Activated CD4-positive, alpha-beta T cell treated with anti-CD3 and anti-CD28 coated beads, Interleukin-2, amount 50 U/mL, for 4 hours (primary cell): ENCODE data around the gene CAMK2D.

Experiments used
- DNase-seq, 2 experiments: peaks; one replicate each; pipeline ENCODE4 v3.0.0-alpha.2; 2020

Gene CAMK2D

GRCh38 chr4:113461281-113461680 lies 300.3 kb downstream of the CAMK2D start:
- DNase-seq: no peak

DNA sequence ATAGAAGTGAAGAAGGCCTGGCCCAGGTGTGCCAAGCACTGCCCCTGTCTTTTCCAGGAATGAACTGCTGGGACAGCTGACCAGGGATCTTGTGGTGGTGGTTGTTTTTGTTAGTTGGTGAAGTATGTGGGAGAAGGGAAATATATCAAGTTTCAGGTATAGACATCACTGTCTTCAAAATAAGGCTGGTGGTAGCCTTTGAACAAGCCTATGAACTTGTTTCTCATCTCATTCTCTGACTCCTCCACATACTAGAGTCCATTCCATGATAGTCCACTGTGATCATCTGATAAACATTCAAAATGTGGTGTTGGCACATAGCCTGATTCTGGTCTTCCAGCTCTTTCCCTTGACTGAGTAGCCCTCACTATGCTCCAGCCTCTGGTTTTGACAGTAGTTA lies 303.7 kb downstream of the CAMK2D start:
- no peak for DNase-seq

- DNase-seq: no peak
Observed at GRCh38 chr4:113457121-113457520, 304.4 kb downstream of the CAMK2D start.

GRCh38 chr4:113455061-113455460 lies 306.5 kb downstream of the CAMK2D start:
- DNase-seq: no peak

DNA sequence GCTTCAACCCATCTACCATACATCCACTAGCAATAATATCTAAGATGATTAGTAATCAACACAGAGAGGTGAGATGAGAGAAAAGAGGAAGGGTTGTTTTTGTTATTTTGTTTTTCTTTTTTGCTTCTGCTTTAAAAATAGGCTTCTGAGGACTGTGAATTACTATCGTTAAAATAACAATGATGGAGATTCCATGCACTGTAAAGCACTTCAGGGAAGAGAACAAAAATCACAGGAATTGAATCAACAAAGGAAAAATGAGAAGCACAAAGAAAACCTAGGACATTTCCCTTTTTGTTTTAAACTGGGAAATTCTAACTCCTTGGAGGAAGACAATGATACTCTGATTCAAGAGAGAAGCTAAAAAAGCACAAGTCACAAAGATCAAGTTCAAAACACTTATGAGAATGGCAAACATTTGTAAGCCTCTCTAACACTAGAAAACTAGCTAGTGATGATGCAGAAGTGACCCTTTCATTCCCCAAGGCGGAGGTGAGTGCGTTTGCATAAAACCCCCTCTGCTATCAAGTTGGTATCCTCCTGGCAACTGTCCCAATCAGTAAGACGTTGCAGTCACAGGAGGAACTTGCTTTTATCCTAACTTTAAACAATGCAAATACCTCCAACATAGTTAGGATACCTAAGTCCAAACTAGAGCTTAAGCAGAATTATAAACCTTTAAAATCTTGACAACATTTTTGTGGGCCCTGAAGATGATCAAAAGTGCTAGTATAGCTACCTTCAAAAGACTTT lies 308.5 kb downstream of the CAMK2D start:
- no peak for DNase-seq

DNA sequence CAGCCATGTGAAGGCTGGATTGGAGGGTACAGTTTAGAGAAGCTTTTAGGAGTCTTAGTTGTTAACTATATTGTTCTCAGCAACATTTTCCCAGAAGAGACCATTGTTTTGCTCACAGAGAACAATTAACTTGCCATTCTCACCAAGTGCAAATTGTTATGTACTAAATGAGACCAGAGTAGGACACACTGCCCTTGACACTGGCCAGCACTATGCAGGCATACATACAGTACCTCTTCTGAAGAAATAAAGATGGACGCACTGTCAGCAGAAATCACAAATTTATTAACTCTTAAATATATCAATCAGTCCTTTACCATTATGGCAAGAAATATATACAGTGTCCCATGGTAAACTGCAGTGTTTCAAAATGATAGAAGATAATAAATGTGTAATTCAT lies 309.4 kb downstream of the CAMK2D start:
- DNase-seq: no peak

DNA sequence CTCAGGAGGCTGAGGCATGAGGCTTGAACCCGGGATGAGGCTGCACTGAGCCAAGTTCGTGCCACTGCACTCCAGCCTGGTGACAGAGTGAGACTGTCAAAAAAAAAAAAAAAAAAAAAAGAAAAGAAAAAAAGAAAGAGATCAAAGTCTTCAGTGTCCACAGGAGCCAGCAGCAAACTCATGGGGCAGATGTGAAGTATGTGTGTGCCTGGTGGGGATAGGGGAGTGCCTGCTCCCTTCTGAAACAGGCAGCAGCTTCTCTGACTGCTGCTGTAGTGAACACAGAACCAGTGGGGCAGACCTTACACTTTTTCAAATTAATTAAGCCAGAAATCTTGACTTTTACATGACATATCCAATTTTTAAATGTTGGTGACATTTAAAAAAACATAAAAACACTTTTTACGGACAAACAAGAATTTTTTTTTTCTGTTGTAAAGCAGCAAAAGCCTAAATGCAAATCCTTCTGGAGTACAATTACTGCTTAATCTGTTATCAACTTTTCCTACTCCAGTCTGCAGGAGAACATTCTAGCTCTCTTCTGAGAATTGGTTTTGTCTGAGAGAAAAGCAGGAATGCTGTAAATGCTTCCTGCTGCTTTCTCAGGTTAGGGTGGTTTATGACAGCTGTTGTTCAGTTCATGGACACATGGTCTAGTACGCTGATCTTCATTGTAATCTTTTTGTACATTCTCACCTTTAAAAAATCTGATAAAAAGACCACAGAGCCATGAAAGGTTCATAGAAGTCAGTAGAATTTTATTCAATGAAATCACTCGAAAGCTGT lies 311.1 kb downstream of the CAMK2D start:
- no peak for DNase-seq

GRCh38 chr4:113449410-113449974 lies 312.0 kb downstream of the CAMK2D start:
- DNase-seq: no peak

- DNase-seq: peak in 1 of 2 experiments; percentile 7
Observed at GRCh38 chr4:113447769-113448168, 313.8 kb downstream of the CAMK2D start.

- no peak for DNase-seq
Observed at GRCh38 chr4:113447061-113447460, 314.5 kb downstream of the CAMK2D start.

- peak in 1 of 2 experiments; percentile 27 for DNase-seq
Observed at GRCh38 chr4:113446019-113446418, 315.5 kb downstream of the CAMK2D start.

DNA sequence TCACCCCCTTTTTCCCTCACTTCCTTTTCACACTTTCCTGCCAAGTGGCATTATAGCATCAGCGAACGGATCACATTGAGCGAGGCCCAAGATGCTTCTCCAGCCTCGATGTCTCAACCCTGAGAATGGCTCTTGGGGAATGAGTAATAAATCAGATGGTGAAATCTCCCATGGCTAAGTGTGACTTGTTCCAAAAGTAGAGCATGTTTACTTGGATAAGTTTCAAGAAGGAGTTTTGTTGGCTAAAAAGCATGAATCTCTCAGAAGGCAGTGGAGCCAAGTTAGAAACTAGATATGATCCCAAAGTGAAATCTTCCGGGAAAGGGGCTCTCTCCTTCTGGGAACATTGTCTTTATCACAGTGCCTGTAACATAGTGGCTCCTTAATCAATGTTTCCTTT lies 316.3 kb downstream of the CAMK2D start:
- DNase-seq: no peak

DNA sequence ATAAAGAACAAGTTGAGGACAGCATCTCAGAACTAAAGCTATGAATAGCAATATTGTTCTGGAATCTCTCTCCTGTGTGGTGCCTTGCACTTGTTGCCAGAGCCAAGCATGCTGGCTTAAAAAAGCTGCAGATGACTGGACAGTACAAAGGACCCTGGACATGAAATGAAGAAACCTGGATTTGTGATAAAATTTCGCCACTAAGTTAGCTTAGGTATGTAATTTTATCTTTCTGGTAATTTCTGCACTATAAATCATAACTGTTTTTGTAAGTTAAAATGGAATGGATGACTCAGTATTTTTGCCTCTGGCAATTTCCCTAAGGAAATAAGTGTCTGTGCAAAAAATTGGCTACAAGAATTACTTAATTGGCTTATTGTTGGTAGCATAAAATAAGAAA lies 317.2 kb downstream of the CAMK2D start:
- no peak for DNase-seq

DNA sequence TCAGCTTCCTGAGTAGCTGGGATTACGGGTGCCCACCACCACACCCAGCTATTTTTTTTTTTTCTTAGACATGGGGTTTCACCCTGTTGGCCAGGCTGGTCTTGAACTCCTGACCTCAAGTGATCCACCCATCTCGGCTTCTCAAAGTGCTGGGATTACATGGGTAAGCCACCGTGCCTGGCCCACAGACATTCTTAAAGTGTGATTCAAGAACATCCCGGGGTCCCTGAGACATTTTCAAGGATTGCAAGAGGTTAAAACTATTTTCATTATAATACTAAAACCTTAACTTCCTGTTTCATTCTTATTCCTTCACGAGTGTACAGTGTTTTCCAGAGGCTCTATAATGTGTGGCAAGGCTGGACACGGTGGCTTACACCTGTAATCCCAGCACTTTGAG lies 318.7 kb downstream of the CAMK2D start:
- DNase-seq: no peak

DNA sequence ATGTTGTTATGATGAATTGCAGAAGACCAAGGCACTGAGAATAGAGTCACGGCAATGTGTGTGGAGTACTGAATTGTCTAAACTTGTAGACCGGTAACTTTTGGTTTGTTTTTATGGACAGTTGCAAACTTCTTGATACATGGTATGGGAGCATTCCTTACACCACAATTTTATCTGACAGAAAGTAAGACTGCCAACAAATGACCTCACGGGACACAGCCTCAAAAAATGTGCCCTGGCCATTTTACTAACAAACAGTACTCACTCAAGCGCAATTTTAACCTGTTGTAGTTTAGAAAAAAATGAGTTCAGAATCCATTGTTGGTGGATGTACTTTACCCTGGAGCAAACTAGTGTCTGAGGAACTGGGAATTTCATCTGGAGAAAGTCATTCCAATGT lies 321.2 kb downstream of the CAMK2D start:
- DNase-seq: no peak

DNA sequence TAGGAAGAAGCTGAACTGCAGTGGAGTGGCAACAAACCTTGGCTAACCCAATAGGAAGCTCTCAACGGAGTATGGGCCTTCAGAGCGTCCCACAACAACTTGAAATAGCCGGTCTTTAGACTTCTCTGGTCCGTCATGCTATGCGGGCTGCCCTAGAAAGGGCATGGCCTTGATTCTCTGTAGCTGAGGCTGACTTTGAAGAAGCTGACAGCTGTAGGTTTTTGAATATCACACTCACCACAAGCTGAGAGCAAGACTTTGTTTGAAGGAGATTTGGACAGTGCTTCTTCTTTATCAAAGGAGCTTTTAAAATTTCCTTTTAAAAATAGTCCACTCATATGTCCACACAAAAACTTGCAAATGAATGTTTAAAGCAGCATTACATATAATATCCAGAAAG lies 322.9 kb downstream of the CAMK2D start:
- no peak for DNase-seq

DNA sequence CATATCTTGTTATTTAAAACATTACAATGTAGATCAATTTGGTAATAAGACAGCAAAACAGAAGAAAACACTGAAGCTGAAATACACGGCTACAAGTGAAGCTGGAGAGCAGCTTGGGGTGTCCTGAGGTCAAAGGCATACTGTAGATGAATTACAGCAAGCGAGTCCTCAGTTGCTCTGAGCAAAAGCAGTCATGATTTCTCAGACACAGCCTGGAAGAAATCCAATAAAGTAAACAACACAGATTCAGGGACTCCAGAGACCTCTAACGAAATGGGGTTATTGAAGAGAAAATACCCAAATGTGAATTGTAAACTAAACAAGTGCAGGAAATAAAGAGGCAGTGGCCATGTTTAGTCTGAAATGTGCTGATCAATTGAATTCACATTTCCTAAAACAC lies 324.4 kb downstream of the CAMK2D start:
- DNase-seq: no peak

GRCh38 chr4:113436360-113436759 lies 325.2 kb downstream of the CAMK2D start:
- DNase-seq: no peak

GRCh38 chr4:113435893-113436292 lies 325.6 kb downstream of the CAMK2D start:
- peak; percentile 4 to 5 for DNase-seq

DNA sequence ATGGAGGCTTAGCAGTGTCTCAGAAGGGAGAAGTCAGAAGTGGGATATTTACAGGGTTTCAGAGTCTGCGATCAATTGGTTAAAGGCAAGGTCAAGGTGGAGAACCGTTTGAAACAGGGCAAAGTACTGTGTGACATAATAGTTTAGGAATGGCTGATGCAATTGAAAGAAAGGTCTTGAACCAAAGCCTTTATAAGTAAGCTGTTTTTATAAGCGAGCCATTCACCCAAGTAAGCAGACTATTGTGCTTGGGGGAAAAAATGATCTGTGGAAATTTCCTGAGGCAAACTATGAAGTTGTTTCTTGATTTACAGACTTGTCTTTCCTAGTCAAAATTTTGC lies 327.3 kb downstream of the CAMK2D start:
- DNase-seq: no peak

DNA sequence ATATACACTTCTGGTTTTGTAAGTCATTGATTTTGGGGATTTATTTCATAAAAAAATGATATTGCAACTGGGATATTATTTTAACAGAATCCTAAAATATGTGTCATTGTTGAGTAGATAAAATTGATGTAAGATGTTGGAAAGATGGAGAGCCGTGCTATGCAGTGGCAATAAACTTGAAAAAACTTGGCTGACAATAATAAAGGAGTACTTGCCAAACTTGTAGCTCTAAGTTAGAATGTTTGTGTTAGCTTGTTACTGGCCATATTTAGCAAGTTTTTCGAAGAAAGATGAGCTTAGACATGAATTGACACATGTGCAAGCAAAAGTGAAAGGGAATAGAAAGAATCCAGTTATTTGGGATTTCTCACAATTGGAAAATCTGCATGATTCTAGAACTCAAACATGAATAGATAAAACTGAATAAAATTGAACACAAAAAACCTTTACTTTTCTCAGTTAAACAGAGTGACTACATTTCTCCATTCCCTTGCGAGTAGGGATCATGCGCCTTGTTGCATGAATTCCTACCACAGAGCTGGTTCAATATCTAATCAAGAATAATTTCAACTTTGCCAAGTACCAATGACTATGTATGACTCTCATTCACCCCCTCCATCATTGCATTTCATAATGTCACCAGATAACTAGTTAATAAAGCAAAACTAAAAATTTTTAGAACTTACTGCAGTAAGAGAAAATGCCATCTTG lies 327.8 kb downstream of the CAMK2D start:
- DNase-seq: no peak

DNA sequence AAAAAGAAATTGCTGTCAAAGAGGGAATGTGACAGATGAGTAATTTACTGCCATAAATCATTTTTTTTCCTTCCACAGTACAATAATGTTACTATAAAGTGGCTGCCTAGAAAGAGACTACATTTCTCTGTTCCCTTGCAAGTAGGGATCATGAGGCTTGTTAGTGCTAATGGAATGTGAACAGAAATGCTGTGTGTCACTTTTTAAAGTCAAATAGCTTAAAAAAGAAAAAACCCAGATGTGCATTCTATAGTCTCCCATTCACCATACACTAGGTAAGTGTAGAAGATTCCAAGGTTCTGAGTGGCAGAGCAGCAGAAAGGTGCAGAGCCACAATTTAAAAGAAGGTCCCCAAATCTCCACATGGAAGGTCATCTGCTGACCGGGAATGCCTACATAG lies 328.4 kb downstream of the CAMK2D start:
- DNase-seq: no peak

DNA sequence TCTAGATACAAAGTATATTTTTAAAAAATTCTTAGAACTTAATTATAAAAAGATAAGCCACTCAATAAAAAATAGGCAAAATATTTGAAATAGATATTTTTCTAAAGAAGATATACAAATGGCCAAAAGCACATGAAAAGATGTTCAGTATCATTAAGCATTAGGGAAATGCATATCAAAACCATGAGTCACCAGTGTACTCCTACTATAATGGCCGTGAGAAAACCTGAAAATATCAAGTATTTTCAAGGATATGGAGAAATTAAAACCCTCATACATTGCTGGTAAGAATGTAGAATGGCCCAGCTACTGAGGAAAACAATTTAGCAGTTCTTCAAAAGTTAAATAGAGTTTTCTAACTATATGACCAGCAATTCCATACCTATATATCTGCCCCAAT lies 337.9 kb downstream of the CAMK2D start:
- no peak for DNase-seq

DNA sequence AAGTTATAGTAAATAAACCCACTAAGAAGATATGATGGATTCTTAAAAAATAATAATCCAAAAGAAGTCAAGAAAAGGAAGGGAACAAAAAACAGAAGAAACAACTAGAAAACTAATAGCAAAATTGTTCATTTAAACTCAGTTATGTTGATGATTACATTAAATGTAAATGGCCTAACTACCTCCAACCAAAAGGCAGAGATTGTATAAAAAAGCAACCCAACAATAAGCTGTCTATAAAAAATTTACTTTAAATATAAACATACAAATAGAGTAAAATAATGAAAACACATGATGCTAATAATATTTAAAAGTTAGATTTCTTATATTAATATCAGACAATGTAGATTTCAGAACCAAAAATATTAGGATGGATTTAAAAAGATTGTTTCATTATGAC lies 340.6 kb downstream of the CAMK2D start:
- DNase-seq: no peak
